HepG2 (cell line): ENCODE measurements around the gene ITCH. TPM values are rescaled to one million over a fixed set of nuclear protein-coding genes. Genes with fewer than 3 reads are reported as not detected.

ENCODE experiments used
- ADNP ChIP-seq: sonication (generic); formaldehyde crosslinking; IDR thresholded peaks from 2 replicates; pipeline ENCODE4 v1.4.0; 2020; ENCODE audit warnings: missing genetic modification reagents
- CENPX ChIP-seq: sonication (generic); formaldehyde crosslinking; IDR thresholded peaks from 2 replicates; pipeline ENCODE4 v1.9.0; 2021; ENCODE audit warnings: mild to moderate bottlenecking, missing genetic modification reagents, moderate library complexity
- E2F5 ChIP-seq: sonication (generic); formaldehyde crosslinking; conservative IDR thresholded peaks from 2 replicates; pipeline ENCODE4 v1.4.0; 2020; ENCODE audit warnings: missing genetic modification reagents
- KLF12 ChIP-seq: sonication (generic); formaldehyde crosslinking; IDR thresholded peaks from 2 replicates; pipeline ENCODE4 v1.4.0; 2020; ENCODE audit warnings: missing genetic modification reagents, borderline replicate concordance
- NFKB2 ChIP-seq: sonication (generic); formaldehyde crosslinking; IDR thresholded peaks from 2 replicates; pipeline ENCODE4 v1.4.0; 2020; ENCODE audit warnings: missing genetic modification reagents, borderline replicate concordance
- NPAS2 ChIP-seq: sonication (generic); formaldehyde crosslinking; IDR thresholded peaks from 2 replicates; pipeline ENCODE4 v1.8.0; 2022; ENCODE audit warnings: mild to moderate bottlenecking, missing genetic modification reagents, borderline replicate concordance
- PRDM4 ChIP-seq: sonication (generic); formaldehyde crosslinking; IDR thresholded peaks from 2 replicates; pipeline ENCODE4 v1.9.0; 2021; ENCODE audit warnings: missing genetic modification reagents, borderline replicate concordance
- PREB ChIP-seq: sonication (generic); formaldehyde crosslinking; IDR thresholded peaks from 2 replicates; pipeline ENCODE4 v1.4.0; 2020; ENCODE audit warnings: missing genetic modification reagents
- SP5 ChIP-seq: IDR thresholded peaks from 2 replicates; pipeline ENCODE4 v1.6.1; 2016; ENCODE audit warnings: low read depth, borderline replicate concordance
- ZMAT5 ChIP-seq: sonication (generic); formaldehyde crosslinking; IDR thresholded peaks from 2 replicates; pipeline ENCODE4 v1.5.0; 2020; ENCODE audit warnings: mild to moderate bottlenecking, low read depth, missing genetic modification reagents, borderline replicate concordance
- ZNF124 ChIP-seq: sonication (generic); formaldehyde crosslinking; IDR thresholded peaks from 2 replicates; pipeline ENCODE4 v1.4.0; 2020; ENCODE audit warnings: missing genetic modification reagents
- ZNF30 ChIP-seq: sonication (generic); formaldehyde crosslinking; IDR thresholded peaks from 2 replicates; pipeline ENCODE4 v1.5.0; 2020; ENCODE audit warnings: mild to moderate bottlenecking, missing genetic modification reagents
- ZNF333 ChIP-seq: sonication (generic); formaldehyde crosslinking; IDR thresholded peaks from 2 replicates; pipeline ENCODE4 v1.4.0; 2020; ENCODE audit warnings: mild to moderate bottlenecking, missing genetic modification reagents, borderline replicate concordance
- ZNF549 ChIP-seq: sonication (generic); formaldehyde crosslinking; IDR thresholded peaks from 2 replicates; pipeline ENCODE4 v1.5.0; 2020; ENCODE audit warnings: missing genetic modification reagents
- ZNF609 ChIP-seq: sonication (generic); formaldehyde crosslinking; IDR thresholded peaks from 2 replicates; pipeline ENCODE4 v1.4.0; 2020; ENCODE audit warnings: mild to moderate bottlenecking, missing genetic modification reagents, borderline replicate concordance
- ZNF710 ChIP-seq: sonication (generic); formaldehyde crosslinking; IDR thresholded peaks from 2 replicates; pipeline ENCODE4 v1.5.0; 2020; ENCODE audit warnings: mild to moderate bottlenecking, missing genetic modification reagents, borderline replicate concordance
- ZSCAN9 ChIP-seq: IDR thresholded peaks from 2 replicates; pipeline ENCODE4 v1.6.1; 2016; ENCODE audit warnings: borderline replicate concordance
- polyA plus RNA-seq, 8 experiments: library from polyadenylated mRNA; depleted of rRNA in 3 of 8; stranded (reverse) in 7 of 8; unstranded in 1 of 8; fragments of >200 nt; fragmentation: Illumina TruSeq in 4 of 8; extraction: Trizol in 4 of 8; gene quantifications; 2 replicates each; pipeline versions ENCODE4 v1.2.1 to v1.2.3, GENCODE V29; 2011 to 2016; ENCODE audit warnings: low read depth in 4 of 8, missing spikeins in 1 of 8, mixed read lengths in 1 of 8; ENCODE audit not compliant: insufficient read depth in 1 of 8
- total RNA-seq, 5 experiments: library from RNA; depleted of rRNA; stranded (reverse); fragments of >200 nt; fragmentation: Illumina TruSeq; extraction: Trizol; gene quantifications; 2 replicates each; pipeline ENCODE4 v1.2.3, GENCODE V29; 2016; ENCODE audit warnings: low read depth in 1 of 5

Gene ITCH
- total and polyA plus RNA-seq, 2 of the 13 experiments (the other 11 are each of a cell fraction or from before 2014, with no cell fraction given), result 20.5 to 112 TPM

GRCh38 chr20:34515484-34516246 lies 152.6 kb downstream of the ITCH start (continued):
- TF ChIP-seq ZNF710 (CRISPR knock-in tag), result peak; percentile 50; the same call in 1 of the 2 replicates
- no peak for TF ChIP-seq NFKB2 (CRISPR knock-in tag)
- peak; percentile 94; the same call in 1 of the 2 replicates for TF ChIP-seq ADNP
- TF ChIP-seq ZNF124, result no peak
- TF ChIP-seq ZNF30 (CRISPR knock-in tag), result peak; percentile 21
- no peak for TF ChIP-seq E2F5 (CRISPR knock-in tag)
- peak; percentile 2; the same call in 1 of the 2 replicates for TF ChIP-seq SP5 (CRISPR knock-in tag)
- TF ChIP-seq PREB, result no peak
- no peak for TF ChIP-seq ZNF333
- no peak for TF ChIP-seq NPAS2 (CRISPR knock-in tag)
- no peak for TF ChIP-seq PRDM4 (CRISPR knock-in tag)
- peak; percentile 73; the same call in 1 of the 2 replicates for TF ChIP-seq ZNF549
- TF ChIP-seq CENPX (CRISPR knock-in tag), result no peak
- no peak for TF ChIP-seq ZMAT5 (CRISPR knock-in tag)
- no peak for TF ChIP-seq KLF12 (CRISPR knock-in tag)
- TF ChIP-seq ZSCAN9 (CRISPR knock-in tag), result no peak
- TF ChIP-seq ZNF609 (CRISPR knock-in tag), result peak; percentile 7
